Kidney epithelial cell (primary cell): ENCODE results near the gene LENEP. TPM values are rescaled to one million over a fixed set of nuclear protein-coding genes. Genes with fewer than 3 reads are reported as not detected.

Experiments used
- DNase-seq: peaks from one replicate; pipeline ENCODE4 v3.0.0-alpha.2; 2010; ENCODE audit warnings: low read depth
- H3K27me3 ChIP-seq: 2 replicates; pipeline ENCODE4 v1.6.0; 2011; ENCODE audit warnings: low read length; ENCODE audit not compliant: control insufficient read depth, insufficient read depth
- H3K36me3 ChIP-seq: 2 replicates; pipeline ENCODE4 v1.5.1; 2011; ENCODE audit warnings: low read length; ENCODE audit not compliant: control insufficient read depth, insufficient read depth
- H3K4me3 ChIP-seq: 2 replicates; pipeline ENCODE4 v1.5.1; 2011; ENCODE audit warnings: low read depth, mild to moderate bottlenecking, control low read depth, low read length
- total RNA-seq: library from RNA; depleted of rRNA; stranded (reverse); fragments of >200 nt; gene quantifications from 2 replicates; pipeline ENCODE4 v1.2.3, GENCODE V29; 2015
- TF ChIP-seq, protein P1 (sequence below): IDR thresholded peaks from 2 replicates; pipeline ENCODE4 v1.5.1; 2011; ENCODE audit warnings: mild to moderate bottlenecking, moderate library complexity, low read length, control low read depth, inconsistent platforms; ENCODE audit not compliant: insufficient read depth, poor library complexity, severe bottlenecking

Gene LENEP
- total RNA-seq, 1 donor from 2014 or later: 1.6 TPM

DNA sequence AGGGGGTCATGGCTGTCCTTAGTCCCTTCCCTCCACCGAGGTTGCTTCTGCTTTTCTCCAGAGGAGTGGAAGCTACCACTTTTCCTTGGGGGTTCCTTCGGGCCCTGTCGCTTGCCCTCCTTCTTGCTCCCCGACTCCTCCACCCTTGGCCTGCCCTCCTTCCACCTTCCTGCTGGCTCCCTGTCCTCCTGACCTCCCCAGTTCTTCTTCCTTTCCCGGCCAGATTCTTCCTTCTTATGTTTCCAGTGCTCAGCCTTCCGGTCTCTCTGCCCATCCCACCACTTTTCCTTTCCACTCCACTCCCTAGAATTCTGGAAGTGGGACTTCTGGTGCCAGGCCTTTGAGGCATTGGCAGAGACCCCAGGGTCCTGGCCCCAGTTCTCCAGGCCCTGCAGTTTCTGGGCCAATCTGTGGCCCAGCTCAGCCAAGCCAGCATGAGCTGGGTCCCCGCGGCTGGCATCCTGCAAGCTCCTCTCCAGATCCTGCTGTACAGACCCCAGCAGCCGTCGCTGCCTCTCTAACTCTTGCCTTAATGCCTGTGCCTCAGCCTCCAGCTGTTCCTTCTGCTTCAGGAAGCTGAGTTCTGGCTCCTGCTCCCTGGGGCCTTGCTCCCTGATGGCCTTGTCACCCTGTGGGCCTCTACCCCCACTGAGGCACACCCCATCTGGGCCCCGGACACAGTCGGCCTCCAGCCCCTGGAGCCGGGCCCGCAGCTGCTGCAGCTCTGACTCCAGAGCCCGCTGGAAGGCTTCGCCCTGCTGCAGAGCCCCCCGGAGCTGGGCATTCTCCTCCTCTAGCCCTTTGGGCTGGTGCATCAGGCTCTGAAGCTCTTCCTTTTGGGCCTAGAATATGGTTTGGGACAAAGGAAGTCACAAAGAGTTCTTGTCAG, 47.2 kb upstream of the LENEP start:
- no peak overlapping the region for H3K4me3 ChIP-seq
- no peaks in the 10 kb centered on the region for H3K27me3 ChIP-seq
- TF ChIP-seq, protein P1, sequence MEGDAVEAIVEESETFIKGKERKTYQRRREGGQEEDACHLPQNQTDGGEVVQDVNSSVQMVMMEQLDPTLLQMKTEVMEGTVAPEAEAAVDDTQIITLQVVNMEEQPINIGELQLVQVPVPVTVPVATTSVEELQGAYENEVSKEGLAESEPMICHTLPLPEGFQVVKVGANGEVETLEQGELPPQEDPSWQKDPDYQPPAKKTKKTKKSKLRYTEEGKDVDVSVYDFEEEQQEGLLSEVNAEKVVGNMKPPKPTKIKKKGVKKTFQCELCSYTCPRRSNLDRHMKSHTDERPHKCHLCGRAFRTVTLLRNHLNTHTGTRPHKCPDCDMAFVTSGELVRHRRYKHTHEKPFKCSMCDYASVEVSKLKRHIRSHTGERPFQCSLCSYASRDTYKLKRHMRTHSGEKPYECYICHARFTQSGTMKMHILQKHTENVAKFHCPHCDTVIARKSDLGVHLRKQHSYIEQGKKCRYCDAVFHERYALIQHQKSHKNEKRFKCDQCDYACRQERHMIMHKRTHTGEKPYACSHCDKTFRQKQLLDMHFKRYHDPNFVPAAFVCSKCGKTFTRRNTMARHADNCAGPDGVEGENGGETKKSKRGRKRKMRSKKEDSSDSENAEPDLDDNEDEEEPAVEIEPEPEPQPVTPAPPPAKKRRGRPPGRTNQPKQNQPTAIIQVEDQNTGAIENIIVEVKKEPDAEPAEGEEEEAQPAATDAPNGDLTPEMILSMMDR: no peak
- peaks cover 4% of the 10 kb centered on the region for H3K36me3 ChIP-seq
- DNase-seq: no peak

DNA sequence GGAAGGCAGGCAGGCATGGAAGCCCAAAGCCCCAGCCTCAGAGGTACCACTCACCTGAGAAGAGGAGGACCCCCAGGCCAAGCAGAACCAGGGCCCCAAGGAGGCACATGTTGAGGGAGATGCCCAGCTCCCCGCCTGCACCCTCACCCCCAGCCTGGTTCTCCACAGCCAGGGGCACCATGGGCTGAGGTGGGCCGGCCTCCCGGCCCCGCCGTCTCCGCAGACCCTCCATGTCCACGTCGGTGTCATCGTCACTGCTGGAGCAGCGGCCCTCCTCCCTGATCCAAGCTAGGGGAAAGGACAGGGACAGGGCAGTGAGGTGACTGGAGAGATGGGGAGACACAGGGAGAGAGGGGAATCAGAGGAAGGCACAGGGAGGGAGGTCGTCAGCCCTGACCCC, 45.3 kb upstream of the LENEP start:
- DNase-seq: no peak
- Histone ChIP-seq H3K36me3 (peaks cover 4% of the 10 kb centered on the region), H3K27me3 (no peaks in the 10 kb centered on the region), H3K4me3 (no peak overlapping the region)
- TF ChIP-seq, protein P1: no peak

DNA sequence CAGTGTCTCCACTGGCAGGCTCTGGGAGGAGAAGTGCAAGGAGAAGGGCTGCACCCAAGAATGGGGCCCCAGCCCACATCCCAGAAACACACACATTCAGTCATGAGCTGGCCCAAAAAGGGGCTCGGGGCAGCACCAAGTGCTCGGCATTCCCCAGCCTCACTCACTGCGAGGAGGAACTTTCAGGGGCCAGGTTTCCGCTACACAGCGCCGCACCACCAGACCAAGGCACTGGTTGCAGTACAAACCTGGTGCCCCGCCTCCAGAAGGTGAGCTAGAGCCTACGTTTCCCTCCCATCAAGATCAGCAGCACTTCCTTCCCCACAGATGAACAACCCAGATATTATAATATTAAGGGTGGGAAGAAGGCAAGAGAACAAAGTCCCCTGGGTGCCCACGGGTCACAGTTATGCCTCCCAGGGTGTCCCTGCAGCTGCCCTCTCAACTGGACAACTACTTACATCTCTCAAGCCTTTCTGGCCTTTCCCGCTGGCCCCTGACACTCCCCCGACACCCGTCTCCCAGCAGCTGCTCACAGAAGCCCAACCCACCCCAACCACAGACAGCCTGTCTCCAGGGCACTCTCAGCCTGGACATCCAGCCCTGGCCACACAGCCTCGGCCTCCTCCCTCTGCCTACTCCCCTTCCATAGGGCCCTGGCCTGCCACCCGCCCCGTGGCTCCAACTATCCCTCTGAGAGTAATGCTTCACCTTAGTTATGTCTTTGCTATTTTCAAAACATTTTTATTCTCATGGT, 41.3 kb upstream of the LENEP start:
- no peak for DNase-seq
- H3K27me3 ChIP-seq: no peaks in the 10 kb centered on the region

DNA sequence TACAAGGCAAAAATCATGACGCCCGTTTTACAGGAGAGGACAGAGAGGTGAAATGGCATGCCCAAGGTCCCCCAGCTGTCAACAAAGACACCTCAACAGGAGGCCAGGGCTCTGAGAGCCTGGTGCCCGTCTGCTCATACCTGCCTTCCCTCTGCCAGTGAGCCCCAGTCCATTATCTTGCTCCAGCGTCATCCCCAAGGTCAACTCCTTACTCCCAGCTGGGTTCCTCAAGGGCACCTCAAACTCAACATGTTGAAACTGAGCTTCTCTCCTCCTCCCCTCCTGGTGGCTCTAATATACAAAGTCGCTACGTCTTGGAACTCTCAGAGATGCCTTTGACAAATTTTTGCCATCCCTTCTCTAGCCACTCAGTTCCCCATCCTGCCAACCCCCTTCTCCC, 40.7 kb upstream of the LENEP start:
- Histone ChIP-seq H3K27me3 (no peaks in the 10 kb centered on the region), H3K4me3 (no peak overlapping the region), H3K36me3 (peaks cover 2% of the 10 kb centered on the region)
- no peak for DNase-seq
- TF ChIP-seq, protein P1: no peak

More for the DNA sequence above, 41.3 kb upstream of the LENEP start:
- TF ChIP-seq, protein P1: no peak
- Histone ChIP-seq H3K36me3 (peaks cover 4% of the 10 kb centered on the region), H3K4me3 (no peak overlapping the region)

DNA sequence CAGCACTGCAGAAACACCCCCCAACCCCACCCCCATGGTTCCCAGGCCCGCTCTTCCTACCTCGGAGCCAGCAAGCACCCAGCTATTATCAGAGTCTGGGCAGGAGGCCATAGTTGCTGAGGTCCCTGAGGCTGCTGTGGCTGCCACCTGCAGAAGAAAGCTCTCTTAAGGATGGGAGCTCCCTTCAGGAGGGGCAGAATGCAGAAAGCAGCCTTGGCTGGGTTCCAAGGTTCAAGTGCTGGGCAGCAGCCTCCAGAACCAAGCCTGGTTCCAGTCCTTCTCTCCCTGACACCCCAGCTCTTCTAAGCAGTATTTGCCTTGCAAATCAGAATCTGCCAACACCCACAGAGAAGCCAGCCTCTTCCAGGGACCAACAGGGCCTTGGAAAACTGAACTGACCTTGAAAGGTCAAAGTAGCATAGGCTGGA, 39.8 kb upstream of the LENEP start:
- no peak for DNase-seq
- Histone ChIP-seq H3K36me3 (no peaks in the 10 kb centered on the region), H3K4me3 (no peak overlapping the region), H3K27me3 (no peaks in the 10 kb centered on the region)
- TF ChIP-seq, protein P1: no peak
